K562 (cell line): Measurements from ENCODE around the gene ZNF761. TPM values are rescaled to one million over a fixed set of nuclear protein-coding genes. Genes with fewer than 3 reads are reported as not detected.

ENCODE experiments used
- ARID4B ChIP-seq: sonication (generic); formaldehyde crosslinking; IDR thresholded peaks from 2 replicates; pipeline ENCODE4 v1.8.0; 2022; ENCODE audit warnings: mild to moderate bottlenecking, missing genetic modification reagents
- E2F6 ChIP-seq, 2 experiments: IDR thresholded peaks; 2 replicates each; pipeline ENCODE4 v1.6.1; 2011; ENCODE audit warnings: borderline replicate concordance in 1 of 2, control low read depth in 1 of 2, low read depth in 1 of 2, low read length in 1 of 2, mild to moderate bottlenecking in 1 of 2, mixed read lengths in 1 of 2, moderate library complexity in 1 of 2; ENCODE audit not compliant: insufficient read depth in 1 of 2, insufficient read length in 1 of 2, poor library complexity in 1 of 2, severe bottlenecking in 1 of 2; ENCODE audit errors: extremely low read depth in 1 of 2
- ELF1 ChIP-seq: fragments of 200-800 bp; sonication (Bioruptor generic); IDR thresholded peaks from 2 replicates; pipeline ENCODE4 v1.6.1; 2016; ENCODE audit warnings: missing genetic modification characterization, missing compliant biosample characterization
- EP400 ChIP-seq: fragments of 450-650 bp; IDR thresholded peaks from 2 replicates; pipeline ENCODE4 v1.6.1; 2017; ENCODE audit warnings: antibody characterized with exemption, mild to moderate bottlenecking, moderate library complexity
- FOXK1 ChIP-seq: sonication (generic); formaldehyde crosslinking; IDR thresholded peaks from 2 replicates; pipeline ENCODE4 v1.8.0; 2022; ENCODE audit warnings: missing genetic modification reagents, mild to moderate bottlenecking, borderline replicate concordance
- FOXK2 ChIP-seq, 2 experiments: fragments of 450-650 bp; IDR thresholded peaks in 1 of 2; conservative IDR thresholded peaks in 1 of 2; 2 replicates each; pipeline ENCODE4 v1.6.1; 2016; ENCODE audit warnings: low read depth in 2 of 2, mild to moderate bottlenecking in 1 of 2
- MNT ChIP-seq, 2 experiments: fragments of 450-650 bp; conservative IDR thresholded peaks; 2 replicates each; pipeline ENCODE4 v1.6.1; 2017; ENCODE audit warnings: mild to moderate bottlenecking in 2 of 2, moderate library complexity in 2 of 2
- NCOA2 ChIP-seq, 2 experiments: fragments of 450-650 bp; IDR thresholded peaks; 2 replicates each; pipeline ENCODE4 v1.6.1; 2018; ENCODE audit warnings: mild to moderate bottlenecking in 2 of 2, moderate library complexity in 1 of 2; ENCODE audit not compliant: partially characterized antibody in 2 of 2
- PHF20 ChIP-seq: fragments of 450-650 bp; IDR thresholded peaks from 2 replicates; pipeline ENCODE4 v1.6.1; 2018; ENCODE audit not compliant: partially characterized antibody
- PHF8 ChIP-seq: fragments of 200-600 bp; sonication (generic); IDR thresholded peaks from 2 replicates; pipeline ENCODE4 v1.6.1; 2012; ENCODE audit warnings: mixed run types, mild to moderate bottlenecking, inconsistent platforms, low read length, moderate library complexity, borderline replicate concordance
- RBFOX2 ChIP-seq: fragments of 200-400 bp; formaldehyde crosslinking; IDR thresholded peaks from 2 replicates; pipeline ENCODE4 v1.6.1; 2017; ENCODE audit warnings: low read depth, mild to moderate bottlenecking, low read length, moderate library complexity
- SRSF3 ChIP-seq: fragments of 200-400 bp; formaldehyde crosslinking; IDR thresholded peaks from 2 replicates; pipeline ENCODE4 v1.6.1; 2016; ENCODE audit warnings: mild to moderate bottlenecking, low read length, moderate library complexity; ENCODE audit not compliant: insufficient read depth
- YBX1 ChIP-seq: fragments of 450-650 bp; IDR thresholded peaks from 2 replicates; pipeline ENCODE4 v1.7.1; 2016; ENCODE audit warnings: mild to moderate bottlenecking
- ZBTB5 ChIP-seq: fragments of 450-650 bp; IDR thresholded peaks from 2 replicates; pipeline ENCODE4 v1.6.1; 2017; ENCODE audit warnings: antibody characterized with exemption
- ZNF12 ChIP-seq: sonication (generic); formaldehyde crosslinking; IDR thresholded peaks from 2 replicates; pipeline ENCODE4 v1.4.0; 2020; ENCODE audit warnings: mild to moderate bottlenecking, missing genetic modification reagents
- ZNF354B ChIP-seq: fragments of 250-450 bp; sonication (Bioruptor Pico); IDR thresholded peaks from 2 replicates; pipeline ENCODE4 v1.4.0; 2020
- ZNF766 ChIP-seq: fragments of 200-800 bp; sonication (Bioruptor generic); conservative IDR thresholded peaks from 2 replicates; pipeline ENCODE4 v1.6.1; 2016; ENCODE audit warnings: missing genetic modification characterization, missing compliant biosample characterization
- ZNF830 ChIP-seq: fragments of 250-450 bp; sonication (Bioruptor Pico); IDR thresholded peaks from 2 replicates; pipeline ENCODE4 v1.5.0; 2021; ENCODE audit warnings: mild to moderate bottlenecking
- polyA plus RNA-seq, 8 experiments: library from polyadenylated mRNA; depleted of rRNA in 4 of 8; stranded (reverse) in 5 of 8; unstranded in 3 of 8; fragments of >200 nt; fragmentation: Nextera tagmentation in 2 of 8; fragmentation: Illumina TruSeq in 1 of 8; extraction: Ambion mirVana in 2 of 8; extraction: Trizol in 1 of 8; gene quantifications; 2 replicates each; pipeline versions ENCODE4 v1.2.1 to v1.2.3, GENCODE V29; 2011 to 2014; ENCODE audit warnings: inconsistent platforms in 1 of 8, missing spikeins in 1 of 8
- total RNA-seq, 7 experiments: library from RNA; depleted of rRNA in 6 of 7; stranded (reverse); fragments of >200 nt in 6 of 7; fragmentation: Illumina TruSeq in 2 of 7; extraction: Trizol in 2 of 7; gene quantifications; 2 replicates each; pipeline versions ENCODE4 v1.2.1 to v1.2.3, GENCODE V29; 2011 to 2021; ENCODE audit warnings: low replicate concordance in 1 of 7

ZNF761 gene
- total and polyA plus RNA-seq, 9 of the 15 experiments (the other 6 are each of a cell fraction or from before 2014, with no cell fraction given): 10.3 to 30.2 (median 17.0) TPM

- TF ChIP-seq NCOA2 (IDR thresholded peaks at IDR 0.05; ENCODE audit: partially characterized antibody in 2 of 2): no peak
- 0 out of 2 replicates have a peak, but pooled peaks have one; percentile 4 for TF ChIP-seq ZNF12 (CRISPR knock-in tag)
- 0 out of 2 replicates have a peak, but pooled peaks have one; percentile 27 for TF ChIP-seq FOXK1 (CRISPR knock-in tag)
- TF ChIP-seq ELF1 (tag): peak; percentile 59
- TF ChIP-seq RBFOX2: peak; percentile 66
- 0 out of 4 replicates have a peak, but pooled peaks of 1 of the 2 experiments have one; percentile 21 for TF ChIP-seq FOXK2 (conservative IDR thresholded peaks at IDR 0.05 in 1 of 2, IDR thresholded peaks at IDR 0.05 in 1 of 2; ENCODE audit: low read depth in 2 of 2)
- peak; percentile 2 to 31; a peak in 1 of 4 replicates for TF ChIP-seq MNT (conservative IDR thresholded peaks at IDR 0.05)
- TF ChIP-seq SRSF3: no peak
- TF ChIP-seq ZNF830: 0 out of 2 replicates have a peak, but pooled peaks have one; percentile 53
- TF ChIP-seq ZNF354B (CRISPR knock-in tag): no peak
- no peak for TF ChIP-seq ZBTB5
- no peak for TF ChIP-seq ZNF766 (CRISPR knock-in tag)
- TF ChIP-seq EP400: peak; percentile 78
- TF ChIP-seq ARID4B (CRISPR knock-in tag): peak; percentile 58; the same call in 1 of the 2 replicates
- peak; percentile 63 for TF ChIP-seq PHF20
- peak; percentile 70; the same call in 1 of the 2 replicates for TF ChIP-seq PHF8
- peak in 1 of 2 experiments; percentile 34 for TF ChIP-seq E2F6 (IDR thresholded peaks at IDR 0.05; ENCODE audit: borderline replicate concordance in 1 of 2, extremely low read depth in 1 of 2, insufficient read depth in 1 of 2, insufficient read length in 1 of 2, low read depth in 1 of 2, low read length in 1 of 2, poor library complexity in 1 of 2, severe bottlenecking in 1 of 2)
- TF ChIP-seq YBX1: no peak
Measured at GRCh38 chr19:53432088-53432661, 391 bp downstream of the ZNF761 start (continued).
